ENCODE results near the gene PTRH1. TPM values are rescaled to one million over a fixed set of nuclear protein-coding genes. Genes with fewer than 3 reads are reported as not detected.

The PTRH1 gene
- total and polyA plus RNA-seq, 12 donors, result 3.4 to 48.8 (median 24.3) TPM

- DNase-seq, result no peak
- intact Hi-C loops (cut with DNase I), result no loop called here
- peaks cover 11 to 13% of the 10 kb centered on the region in 2 donors for H3K4me1 ChIP-seq (replicated peaks in 1 of 2)
- H3K27me3 ChIP-seq, result no peaks in the 10 kb centered on the region
- no peak overlapping the region for H3K4me3 ChIP-seq
- H3K27ac ChIP-seq, result no peak overlapping the region
- H3K36me3 ChIP-seq (replicated peaks in 1 of 2), result no peaks in the 10 kb centered on the region
- no peak for TF ChIP-seq POLR2A (IDR thresholded peaks at IDR 0.05)
- TF ChIP-seq CTCF (IDR thresholded peaks at IDR 0.05), result no peak
- H3K9me3 ChIP-seq (replicated peaks in 1 of 3), result no peaks in the 10 kb centered on the region
- 64 to 79% (median 75%) methylated on average over 8 to 9 of the region's 9 CpGs for WGBS, 4 donors
These were observed 4.2 kb downstream of the PTRH1 start for GRCh38 chr9:127711226-127711701.

DNA sequence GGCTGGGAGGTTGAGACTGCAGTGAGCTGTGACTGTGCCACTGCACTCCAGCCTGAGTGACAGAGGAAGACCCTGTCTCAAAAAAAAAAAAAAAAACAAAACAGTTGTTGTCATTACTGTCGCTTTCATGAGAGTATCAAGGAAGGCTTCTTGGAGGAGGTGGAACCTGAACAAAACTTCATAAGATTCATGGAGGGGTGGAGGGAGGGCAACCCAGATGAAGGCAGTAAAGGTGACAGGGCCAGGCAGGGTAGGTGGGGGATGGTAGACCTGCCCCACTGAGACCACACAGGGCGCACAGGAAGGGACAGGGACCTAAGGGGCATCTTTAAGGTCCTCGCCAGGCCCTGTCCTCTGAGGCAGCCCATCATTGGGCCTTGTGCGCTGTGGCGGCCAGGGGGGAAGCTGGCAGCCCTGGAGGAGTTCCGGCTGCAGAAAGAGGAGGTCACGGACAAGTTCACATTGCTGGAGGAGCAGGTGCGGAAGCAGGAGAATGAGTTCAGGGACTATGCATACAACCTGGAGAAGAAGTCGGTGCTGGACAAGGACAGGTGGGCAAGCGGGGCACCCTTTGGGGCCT, 5.2 kb downstream of the PTRH1 start:
- TF ChIP-seq POLR2A (IDR thresholded peaks at IDR 0.05) (no peak), CTCF (IDR thresholded peaks at IDR 0.05) (no peak)
- no peaks in the 10 kb centered on the region for H3K27me3 ChIP-seq
- H3K36me3 ChIP-seq (replicated peaks in 1 of 2), result no peaks in the 10 kb centered on the region
- no peak for DNase-seq
- H3K4me3 ChIP-seq, result no peak overlapping the region
- no peaks in the 10 kb centered on the region for H3K9me3 ChIP-seq (replicated peaks in 1 of 3)
- peaks cover 7 to 9% of the 10 kb centered on the region in 2 donors for H3K4me1 ChIP-seq (replicated peaks in 1 of 2)
- H3K27ac ChIP-seq, result no peak overlapping the region
- intact Hi-C loops (cut with DNase I), result no loop called here
- 89 to 96% (median 91%) methylated on average over 10 of the region's 10 CpGs for WGBS, 4 donors

- H3K27me3 ChIP-seq, result no peaks in the 10 kb centered on the region
- no peak for TF ChIP-seq POLR2A (IDR thresholded peaks at IDR 0.05)
- TF ChIP-seq CTCF (IDR thresholded peaks at IDR 0.05), result no peak
- intact Hi-C loops (cut with DNase I), result no loop called here
- WGBS, 4 donors, result 95 to 97% (median 96%) methylated on average over 7 to 8 of the region's 8 CpGs
- no peaks in the 10 kb centered on the region for H3K9me3 ChIP-seq (replicated peaks in 1 of 3)
- DNase-seq, result no peak
- no peak overlapping the region for H3K4me3 ChIP-seq
- H3K27ac ChIP-seq, result no peak overlapping the region
- H3K36me3 ChIP-seq (replicated peaks in 1 of 2), result no peaks in the 10 kb centered on the region
- no peaks in the 10 kb centered on the region for H3K4me1 ChIP-seq (replicated peaks in 1 of 2)
These were observed 6.4 kb downstream of the PTRH1 start for GRCh38 chr9:127708952-127709587.

DNA sequence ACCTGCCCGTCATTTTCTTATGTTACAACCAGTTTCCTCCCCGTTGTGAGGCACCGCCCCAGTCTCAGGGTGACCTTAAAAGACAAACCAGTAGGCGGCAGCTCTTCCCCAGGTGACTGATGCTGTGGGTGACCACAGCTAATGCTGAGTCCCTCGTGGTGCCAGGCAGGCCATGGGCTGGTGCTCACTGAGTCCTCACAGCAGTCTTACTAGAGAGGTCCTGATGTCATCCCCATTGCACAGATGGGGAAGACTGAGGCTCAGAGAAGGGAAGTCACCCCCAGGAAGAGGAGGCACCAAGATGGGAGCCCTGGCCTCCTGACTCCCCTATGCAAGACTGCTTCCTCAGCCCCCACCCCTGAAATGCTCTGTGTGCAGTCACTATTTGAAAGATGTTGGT, 7.7 kb downstream of the PTRH1 start:
- 39 to 47% (median 45%) methylated on average over 5 of the region's 5 CpGs for WGBS, 4 donors
- DNase-seq, result no peak
- Histone ChIP-seq H3K4me1 (replicated peaks in 1 of 2) (no peaks in the 10 kb centered on the region), H3K9me3 (replicated peaks in 1 of 3) (no peaks in the 10 kb centered on the region), H3K27ac (no peak overlapping the region), H3K4me3 (no peak overlapping the region), H3K27me3 (no peaks in the 10 kb centered on the region), H3K36me3 (replicated peaks in 1 of 2) (no peaks in the 10 kb centered on the region)
- TF ChIP-seq POLR2A (IDR thresholded peaks at IDR 0.05) (no peak), CTCF (IDR thresholded peaks at IDR 0.05) (peak in 2 of 6 experiments; percentile 10 to 17)
- intact Hi-C loops (cut with DNase I), result no loop called here

All from adrenal gland (tissue), 12 donors.